Dendritic cell treated with granulocyte-macrophage colony-stimulating factor and Interleukin-4, amounts not matched to agents 40 ng/mL and 50 ng/mL, for 4 days (primary cell): ENCODE data around the gene IFNL3.

Experiments used
- H3K27ac Mint-ChIP-seq: one replicate; pipeline ENCODE4 v1.8.0; 2022; ENCODE audit warnings: mild to moderate bottlenecking, mixed read lengths
- H3K27me3 Mint-ChIP-seq: one replicate; pipeline ENCODE4 v1.8.0; 2022; ENCODE audit warnings: mild to moderate bottlenecking, mixed read lengths
- H3K36me3 Mint-ChIP-seq: one replicate; pipeline ENCODE4 v1.8.0; 2022; ENCODE audit warnings: low read depth, mixed read lengths
- H3K4me1 Mint-ChIP-seq: one replicate; pipeline ENCODE4 v1.8.0; 2022; ENCODE audit warnings: low read depth, mixed read lengths
- H3K4me3 Mint-ChIP-seq: one replicate; pipeline ENCODE4 v1.8.0; 2022; ENCODE audit warnings: mild to moderate bottlenecking, moderate library complexity, mixed read lengths
- H3K9me3 Mint-ChIP-seq: one replicate; pipeline ENCODE4 v1.8.0; 2022; ENCODE audit warnings: mixed read lengths
- intact Hi-C: fragments of 100-400 bp; cut with micrococcal nuclease; formaldehyde crosslinking; loops from one replicate; pipeline ENCODE4 v1.15.0; 2022

The IFNL3 gene

DNA sequence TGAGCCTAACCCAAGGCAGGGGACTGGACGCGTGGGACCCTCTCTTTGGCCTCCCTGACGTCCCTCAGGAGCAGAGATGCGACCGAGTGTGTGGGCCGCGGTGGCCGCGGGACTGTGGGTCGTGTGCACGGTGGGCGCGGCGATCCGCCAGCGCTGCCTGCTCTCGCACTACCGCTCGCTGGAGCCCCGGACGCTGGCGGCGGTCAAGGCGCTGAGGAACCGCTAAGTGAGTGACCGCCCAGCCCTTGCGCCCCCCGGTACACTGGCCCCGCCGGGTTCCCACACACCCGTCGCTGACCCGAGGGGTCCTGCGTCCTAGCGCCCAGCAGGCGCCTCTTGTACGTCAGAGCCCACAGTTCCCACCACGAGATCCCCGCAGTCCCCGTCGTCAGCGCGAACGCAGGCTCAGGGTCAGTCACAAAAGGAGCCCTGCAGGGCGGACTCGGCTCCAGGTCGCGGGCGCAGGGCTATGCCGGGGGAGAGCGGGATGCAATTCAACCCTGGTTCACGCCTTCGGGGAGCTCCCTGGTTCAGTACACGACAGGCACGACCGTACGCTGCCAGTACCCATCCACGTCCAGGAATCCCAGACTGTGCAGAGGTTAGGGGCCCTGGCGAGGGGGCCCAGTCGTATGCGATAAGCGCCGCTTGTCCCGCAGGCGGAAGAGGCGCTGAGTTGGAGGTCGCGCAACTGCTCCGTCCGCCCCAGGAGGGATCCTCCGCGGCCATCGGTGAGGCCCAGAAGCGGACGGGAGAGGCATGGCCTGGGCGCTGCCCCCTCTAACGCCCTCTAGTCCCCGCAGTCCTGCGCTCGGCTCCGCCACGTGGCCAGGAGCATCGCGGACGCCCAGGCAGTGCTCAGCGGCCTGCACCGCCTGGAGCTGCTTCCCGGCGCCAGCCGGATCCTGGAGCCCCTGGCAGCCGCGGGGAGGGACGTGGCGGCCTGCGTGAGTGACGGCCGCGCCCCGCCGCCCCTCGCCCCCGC lies 19.8 kb upstream of the IFNL3 start:
- no peak overlapping the region for H3K4me3 Mint-ChIP-seq

DNA sequence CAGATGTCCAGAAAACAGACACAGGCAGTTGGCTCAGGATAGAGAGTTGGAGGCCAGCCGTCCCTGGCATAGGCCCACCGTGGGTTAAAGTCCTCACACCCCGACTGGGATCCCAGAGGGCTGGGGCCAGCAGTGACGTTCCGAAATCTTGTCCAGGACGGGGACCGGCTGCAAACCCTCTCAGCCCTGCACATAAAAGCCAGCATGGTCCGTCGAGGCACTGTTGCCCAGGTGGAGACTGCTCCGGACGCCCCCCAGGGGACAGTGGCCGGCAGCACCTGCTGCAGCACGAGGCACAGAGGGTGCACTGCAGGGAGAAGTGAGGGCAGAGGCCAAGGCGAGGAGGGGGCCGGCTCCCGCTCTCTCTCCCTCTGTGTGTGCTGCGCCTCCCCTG lies 19.1 kb upstream of the IFNL3 start:
- no peak overlapping the region for H3K27ac Mint-ChIP-seq
- H3K9me3 Mint-ChIP-seq = no peaks in the 10 kb centered on the region
- H3K36me3 Mint-ChIP-seq = no peaks in the 10 kb centered on the region
- no peak overlapping the region for H3K4me3 Mint-ChIP-seq
- H3K27me3 Mint-ChIP-seq = peaks cover 52% of the 10 kb centered on the region
- intact Hi-C loops = no loop called here
- H3K4me1 Mint-ChIP-seq = peaks cover 11% of the 10 kb centered on the region

More for the DNA sequence above, 19.8 kb upstream of the IFNL3 start:
- H3K27ac Mint-ChIP-seq = no peak overlapping the region
- H3K9me3 Mint-ChIP-seq = no peaks in the 10 kb centered on the region
- intact Hi-C loops = no loop called here
- H3K27me3 Mint-ChIP-seq = peaks cover 59% of the 10 kb centered on the region
- H3K4me1 Mint-ChIP-seq = peaks cover 11% of the 10 kb centered on the region
- no peaks in the 10 kb centered on the region for H3K36me3 Mint-ChIP-seq

GRCh38 chr19:39262496-39262895 lies 17.7 kb upstream of the IFNL3 start:
- H3K36me3 Mint-ChIP-seq = no peaks in the 10 kb centered on the region
- peaks cover 49% of the 10 kb centered on the region for H3K27me3 Mint-ChIP-seq
- no peak overlapping the region for H3K4me3 Mint-ChIP-seq
- intact Hi-C loops = no loop called here
- no peaks in the 10 kb centered on the region for H3K9me3 Mint-ChIP-seq
- no peak overlapping the region for H3K27ac Mint-ChIP-seq
- H3K4me1 Mint-ChIP-seq = peaks cover 11% of the 10 kb centered on the region

DNA sequence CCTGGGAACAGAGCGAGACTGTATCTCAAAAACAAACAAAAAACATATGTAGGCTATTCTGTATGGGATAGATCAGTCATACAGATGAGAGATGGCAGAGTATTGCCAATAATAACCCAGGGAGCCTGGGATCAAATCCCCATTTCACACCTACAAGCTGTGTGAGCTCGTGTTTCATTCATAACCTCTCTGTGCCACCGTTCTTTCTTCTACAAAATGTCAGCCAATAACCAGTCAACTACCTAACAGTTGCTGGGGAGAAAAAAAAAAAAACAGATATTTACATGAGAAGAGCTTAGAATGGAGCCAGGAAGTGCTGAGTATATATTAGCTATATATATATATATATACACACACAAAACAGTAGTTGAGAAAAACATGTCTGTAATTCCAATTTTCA lies 16.9 kb upstream of the IFNL3 start:
- H3K27me3 Mint-ChIP-seq = peaks cover 45% of the 10 kb centered on the region
- H3K4me3 Mint-ChIP-seq = no peak overlapping the region
- H3K27ac Mint-ChIP-seq = no peak overlapping the region
- no peaks in the 10 kb centered on the region for H3K9me3 Mint-ChIP-seq
- intact Hi-C loops = no loop called here
- peaks cover 11% of the 10 kb centered on the region for H3K4me1 Mint-ChIP-seq
- H3K36me3 Mint-ChIP-seq = no peaks in the 10 kb centered on the region

GRCh38 chr19:39257227-39257626 lies 12.4 kb upstream of the IFNL3 start:
- Mint-ChIP-seq H3K36me3 (no peaks in the 10 kb centered on the region), H3K9me3 (no peaks in the 10 kb centered on the region), H3K27me3 (peaks cover 23% of the 10 kb centered on the region), H3K4me1 (peaks cover 5% of the 10 kb centered on the region), H3K27ac (no peak overlapping the region), H3K4me3 (no peak overlapping the region)
- intact Hi-C loops = no loop called here

GRCh38 chr19:39254531-39255345 lies 9.9 kb upstream of the IFNL3 start:
- no peak overlapping the region for H3K4me3 Mint-ChIP-seq
- intact Hi-C loops = no loop called here
- H3K27me3 Mint-ChIP-seq = peaks cover 31% of the 10 kb centered on the region
- peaks cover 5% of the 10 kb centered on the region for H3K4me1 Mint-ChIP-seq
- H3K9me3 Mint-ChIP-seq = no peaks in the 10 kb centered on the region
- H3K36me3 Mint-ChIP-seq = no peaks in the 10 kb centered on the region
- no peak overlapping the region for H3K27ac Mint-ChIP-seq

- Mint-ChIP-seq H3K36me3 (no peaks in the 10 kb centered on the region), H3K4me3 (no peak overlapping the region), H3K27me3 (peaks cover 41% of the 10 kb centered on the region), H3K4me1 (peaks cover 5% of the 10 kb centered on the region), H3K9me3 (no peaks in the 10 kb centered on the region), H3K27ac (no peak overlapping the region)
- intact Hi-C loops = no loop called here
Measured at GRCh38 chr19:39253374-39254149, 8.8 kb upstream of the IFNL3 start.

DNA sequence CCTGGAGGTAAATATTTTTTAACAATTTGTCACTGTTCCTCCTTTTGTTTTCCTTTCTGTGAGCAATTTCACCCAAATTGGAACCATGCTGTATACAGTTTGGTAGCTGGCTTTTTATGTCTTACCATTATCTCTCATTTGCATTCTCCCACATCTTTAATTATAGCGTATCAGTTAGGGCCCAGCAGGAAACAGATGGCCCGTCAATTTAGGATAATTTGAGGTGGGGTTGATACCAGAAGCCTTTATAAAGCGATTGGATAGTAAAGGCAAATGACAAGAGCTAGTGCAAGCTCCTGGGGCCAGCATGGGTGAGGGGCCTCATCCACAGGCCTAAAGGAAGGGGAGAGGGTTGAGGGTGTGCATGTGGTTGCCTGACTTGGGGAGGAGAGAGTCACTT lies 7.7 kb upstream of the IFNL3 start:
- Mint-ChIP-seq H3K27ac (no peak overlapping the region), H3K36me3 (no peaks in the 10 kb centered on the region), H3K27me3 (peaks cover 48% of the 10 kb centered on the region), H3K9me3 (no peaks in the 10 kb centered on the region), H3K4me3 (no peak overlapping the region), H3K4me1 (peaks cover 5% of the 10 kb centered on the region)
- intact Hi-C loops = no loop called here

DNA sequence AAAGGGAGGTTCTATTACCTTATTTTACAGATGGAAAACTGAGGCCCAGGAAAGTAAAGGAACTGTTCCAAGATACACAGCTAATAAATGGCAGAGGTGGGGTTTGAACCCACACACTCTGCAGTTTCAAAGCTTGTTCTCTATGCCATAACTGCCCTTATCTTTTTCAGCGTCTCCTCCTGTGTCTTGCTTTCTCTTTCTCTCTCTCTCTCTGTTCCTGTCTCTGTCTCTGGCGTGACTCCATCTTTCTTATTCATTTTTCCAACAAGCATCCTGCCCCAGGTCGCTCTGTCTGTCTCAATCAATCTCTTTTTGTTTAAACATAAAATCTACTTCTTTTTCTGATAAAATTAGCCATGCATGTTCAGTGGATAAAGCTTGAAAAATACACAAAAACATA lies 7.0 kb upstream of the IFNL3 start:
- H3K36me3 Mint-ChIP-seq = no peaks in the 10 kb centered on the region
- H3K9me3 Mint-ChIP-seq = no peaks in the 10 kb centered on the region
- intact Hi-C loops = no loop called here
- peaks cover 5% of the 10 kb centered on the region for H3K4me1 Mint-ChIP-seq
- H3K27ac Mint-ChIP-seq = no peak overlapping the region
- H3K4me3 Mint-ChIP-seq = no peak overlapping the region
- H3K27me3 Mint-ChIP-seq = peaks cover 54% of the 10 kb centered on the region

- H3K4me3 Mint-ChIP-seq = no peak overlapping the region
- H3K27me3 Mint-ChIP-seq = peaks cover 51% of the 10 kb centered on the region
- intact Hi-C loops = no loop called here
- no peaks in the 10 kb centered on the region for H3K9me3 Mint-ChIP-seq
- H3K36me3 Mint-ChIP-seq = no peaks in the 10 kb centered on the region
- no peak overlapping the region for H3K27ac Mint-ChIP-seq
- peaks cover 5% of the 10 kb centered on the region for H3K4me1 Mint-ChIP-seq
Measured at GRCh38 chr19:39251081-39251480, 6.3 kb upstream of the IFNL3 start.

DNA sequence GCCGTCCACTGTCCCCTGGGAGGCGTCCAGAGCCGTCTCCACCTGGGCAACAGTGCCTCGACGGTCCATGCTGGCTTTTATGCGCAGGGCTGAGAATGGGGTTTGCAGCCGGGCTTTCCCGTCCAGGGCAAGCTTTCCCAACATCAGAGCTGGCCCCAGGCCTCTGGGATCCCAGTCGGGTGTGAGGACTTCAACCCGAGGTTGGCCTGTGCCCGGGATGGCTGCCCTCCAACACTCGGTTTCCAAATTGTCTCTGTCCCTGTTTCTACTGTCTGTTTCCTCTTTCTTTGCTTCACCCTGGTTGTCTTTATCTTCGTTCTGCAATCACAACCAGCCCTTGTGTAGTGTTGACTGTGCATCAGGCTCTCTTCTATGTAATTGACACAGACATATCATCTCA lies 4.0 kb upstream of the IFNL3 start, which contains the start of gene IFNL4:
IFNL4 (minus strand) TSS at position 51 of the 400 bp plus-strand sequence.
- H3K9me3 Mint-ChIP-seq = no peaks in the 10 kb centered on the region

DNA sequence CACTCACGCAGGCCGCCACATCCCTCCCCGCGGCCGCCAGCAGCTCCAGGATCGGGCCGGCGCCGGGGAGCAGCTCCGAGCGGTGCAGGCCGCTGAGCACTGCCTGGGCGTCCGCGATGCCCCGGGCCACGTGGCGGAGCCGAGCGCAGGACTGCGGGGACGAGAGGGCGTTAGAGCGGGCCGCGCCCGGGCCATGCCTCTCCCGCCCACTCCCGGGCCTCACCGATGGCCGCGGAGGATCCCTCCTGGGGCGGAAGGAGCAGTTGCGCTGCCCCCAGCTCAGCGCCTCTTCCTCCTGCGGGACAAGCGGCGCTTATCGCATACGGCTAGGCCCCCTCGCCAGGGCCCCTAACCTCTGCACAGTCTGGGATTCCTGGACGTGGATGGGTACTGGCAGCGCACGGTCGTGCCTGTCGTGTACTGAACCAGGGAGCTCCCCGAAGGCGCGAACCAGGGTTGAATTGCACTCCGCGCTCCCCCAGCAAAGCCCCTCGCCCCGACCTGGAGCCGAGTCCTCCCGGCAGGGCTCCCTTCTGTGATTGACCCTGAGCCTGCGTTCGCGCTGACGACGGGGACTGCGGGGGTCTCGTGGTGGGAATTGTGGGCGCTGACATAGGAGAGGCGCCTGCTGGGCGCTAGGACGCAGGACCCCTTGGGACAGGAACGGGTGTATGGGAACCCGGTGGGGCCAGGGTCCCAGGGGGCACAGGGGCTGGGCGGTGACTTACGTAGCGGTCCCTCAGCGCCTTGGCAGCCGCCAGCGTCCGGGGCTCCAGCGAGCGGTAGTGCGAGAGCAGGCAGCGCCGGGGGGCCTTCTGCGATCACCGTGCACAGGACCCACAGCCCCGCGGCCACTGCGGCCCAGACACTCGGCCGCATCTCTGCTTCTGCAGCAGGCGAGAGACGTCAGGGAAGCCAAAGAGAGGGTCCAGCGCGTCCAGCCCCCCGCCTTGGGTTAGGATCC lies 3.2 kb upstream of the IFNL3 start:
- Mint-ChIP-seq H3K27me3 (peaks cover 50% of the 10 kb centered on the region), H3K4me1 (peaks cover 5% of the 10 kb centered on the region), H3K9me3 (no peaks in the 10 kb centered on the region), H3K36me3 (no peaks in the 10 kb centered on the region), H3K27ac (no peak overlapping the region), H3K4me3 (no peak overlapping the region)
- intact Hi-C loops = no loop called here

More for the DNA sequence above, 4.0 kb upstream of the IFNL3 start, which contains the start of gene IFNL4:
- H3K4me1 Mint-ChIP-seq = peaks cover 5% of the 10 kb centered on the region
- no peak within 1 kb of the TSS for H3K27ac Mint-ChIP-seq
- no peaks in the 10 kb centered on the region for H3K36me3 Mint-ChIP-seq
- no peak within 1 kb of the TSS for H3K4me3 Mint-ChIP-seq
- intact Hi-C loops = no loop called here
- H3K27me3 Mint-ChIP-seq = peaks cover 49% of the 10 kb centered on the region
